Fibroblast of lung (primary cell): ENCODE measurements around the gene ELL. TPM values are rescaled to one million over a fixed set of nuclear protein-coding genes. Genes with fewer than 3 reads are reported as not detected.

Experiments
- DNase-seq, 2 donors: peaks; one replicate each; pipeline versions ENCODE4 v3.0.0 to v3.0.0-alpha.2; 2010; ENCODE audit warnings: low read depth in 2 of 2
- H2AFZ ChIP-seq: 2 replicates; pipeline ENCODE4 v1.5.1; 2012; ENCODE audit warnings: low read length, control low read depth, inconsistent platforms
- H3K27ac ChIP-seq: 2 replicates; pipeline ENCODE4 v1.5.1; 2011; ENCODE audit warnings: low read length, control low read depth; ENCODE audit not compliant: insufficient read depth
- H3K27me3 ChIP-seq: 2 replicates; pipeline ENCODE4 v1.5.1; 2011; ENCODE audit warnings: mild to moderate bottlenecking, low read length; ENCODE audit not compliant: control insufficient read depth, insufficient read depth
- H3K36me3 ChIP-seq: 2 replicates; pipeline ENCODE4 v1.5.1; 2011; ENCODE audit warnings: low read length; ENCODE audit not compliant: control insufficient read depth, insufficient read depth
- H3K4me1 ChIP-seq: 2 replicates; pipeline ENCODE4 v1.5.1; 2011; ENCODE audit warnings: low read length; ENCODE audit not compliant: control insufficient read depth, insufficient read depth; ENCODE audit errors: extremely low read depth
- H3K4me2 ChIP-seq: 2 replicates; pipeline ENCODE4 v1.5.1; 2011; ENCODE audit warnings: low read length, control low read depth; ENCODE audit not compliant: insufficient read depth; ENCODE audit errors: extremely low read depth
- H3K4me3 ChIP-seq, 4 experiments: fragments of 200-600 bp in 1 of 4; sonication (generic) in 1 of 4; replicated peaks in 1 of 4; 2 replicates each; pipeline ENCODE4 v1.5.1; 2011 to 2016; ENCODE audit warnings: low read length in 4 of 4, low read depth in 3 of 4, mild to moderate bottlenecking in 3 of 4, control low read depth in 2 of 4, inconsistent platforms in 1 of 4, mixed read lengths in 1 of 4; ENCODE audit not compliant: insufficient read depth in 1 of 4; ENCODE audit errors: control extremely low read depth in 1 of 4
- H3K79me2 ChIP-seq: 2 replicates; pipeline ENCODE4 v1.5.1; 2012; ENCODE audit warnings: mild to moderate bottlenecking, low read length, inconsistent platforms; ENCODE audit not compliant: control insufficient read depth, insufficient read depth
- H3K9ac ChIP-seq: 2 replicates; pipeline ENCODE4 v1.5.1; 2011; ENCODE audit warnings: mild to moderate bottlenecking, low read length, control low read depth; ENCODE audit not compliant: insufficient read depth
- H3K9me3 ChIP-seq: 2 replicates; pipeline ENCODE4 v1.5.1; 2012; ENCODE audit warnings: low read depth, low read length; ENCODE audit not compliant: control insufficient read depth, insufficient read depth
- H4K20me1 ChIP-seq: 2 replicates; pipeline ENCODE4 v1.5.1; 2011; ENCODE audit warnings: low read length; ENCODE audit not compliant: control insufficient read depth, insufficient read depth; ENCODE audit errors: extremely low read depth
- CTCF ChIP-seq, 2 donors: IDR thresholded peaks in 1 of 2; conservative IDR thresholded peaks in 1 of 2; 1 replicate in 1 of 2; 2 replicates in 1 of 2; pipeline ENCODE4 v1.5.1; 2011 to 2012; ENCODE audit warnings: low read length in 2 of 2, control low read depth in 1 of 2, inconsistent platforms in 1 of 2, low read depth in 1 of 2, mild to moderate bottlenecking in 1 of 2
- EZH2 ChIP-seq: IDR thresholded peaks from 2 replicates; pipeline ENCODE4 v1.5.1; 2012; ENCODE audit warnings: low read length, control low read depth, mild to moderate bottlenecking; ENCODE audit errors: missing control alignments
- polyA minus RNA-seq: library from RNA; depleted of rRNA, polyadenylated mRNA; stranded (reverse); fragments of >200 nt; gene quantifications from 2 replicates; pipeline ENCODE4 v1.2.3, GENCODE V29; 2011; ENCODE audit warnings: low replicate concordance
- polyA plus RNA-seq, 2 donors: library from polyadenylated mRNA; depleted of rRNA in 1 of 2; stranded (reverse) in 1 of 2; unstranded in 1 of 2; fragments of >200 nt; gene quantifications; 2 replicates each; pipeline ENCODE4 v1.2.1, GENCODE V29; 2011 to 2012; ENCODE audit warnings: missing spikeins in 1 of 2
- total RNA-seq: library from RNA; depleted of rRNA; stranded (reverse); fragments of >200 nt; gene quantifications from 2 replicates; pipeline ENCODE4 v1.2.1, GENCODE V29; 2014

The ELL gene
- total RNA-seq, result 17.7 and 18.7 TPM in 2 replicates
- 4.4 and 6.6 TPM in 2 replicates for polyA plus RNA-seq
- 8.1 and 10.6 TPM in 2 replicates for polyA plus RNA-seq (2012)
- 10.3 and 24.9 TPM in 2 replicates for polyA minus RNA-seq

DNA sequence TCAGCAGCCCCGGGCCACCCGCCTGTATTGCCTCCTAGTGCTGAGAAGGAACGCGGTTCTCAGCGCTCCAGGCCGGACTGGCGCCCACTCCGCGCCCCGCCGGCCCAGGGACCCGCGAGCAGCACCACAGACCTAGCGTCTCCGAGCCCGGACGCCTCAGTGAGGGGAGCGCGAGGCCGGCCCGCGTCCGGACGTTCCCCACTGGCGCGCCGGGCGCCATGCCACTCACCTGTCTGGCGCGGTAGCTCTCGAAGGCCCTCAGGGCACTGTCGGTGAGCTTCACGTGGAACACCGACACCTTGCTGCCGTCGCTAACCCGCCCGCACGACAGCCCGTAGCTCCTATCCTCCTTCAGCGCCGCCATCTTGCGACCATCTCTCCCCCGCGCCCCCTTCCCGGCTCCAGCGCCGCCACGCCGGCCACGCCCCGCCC is at the start of gene ELL:
Gene ELL (minus strand): TSS at position 379 of the 432 bp plus-strand sequence. CDS start 15 bp downstream, at position 364.
- no peaks in the 10 kb centered on the region for H3K36me3 ChIP-seq
- peak within 1 kb of the TSS; percentile 98 for H3K9ac ChIP-seq
- peaks cover 3% of the 10 kb centered on the region for H3K4me1 ChIP-seq
- no peak for DNase-seq
- H3K9me3 ChIP-seq, result no peaks in the 10 kb centered on the region
- TF ChIP-seq EZH2, result no peak
- peak within 1 kb of the TSS; percentile 92 to 99 (median 98) for H3K4me3 ChIP-seq
- no peaks in the 10 kb centered on the region for H3K27me3 ChIP-seq
- H2AFZ ChIP-seq, result peak within 1 kb of the TSS; percentile 52
- H3K79me2 ChIP-seq, result peaks cover 47% of the 10 kb centered on the region
- peak within 1 kb of the TSS; percentile 99 for H3K4me2 ChIP-seq
- H3K27ac ChIP-seq, result peak within 1 kb of the TSS; percentile 100
- H4K20me1 ChIP-seq, result no peaks in the 10 kb centered on the region

DNA sequence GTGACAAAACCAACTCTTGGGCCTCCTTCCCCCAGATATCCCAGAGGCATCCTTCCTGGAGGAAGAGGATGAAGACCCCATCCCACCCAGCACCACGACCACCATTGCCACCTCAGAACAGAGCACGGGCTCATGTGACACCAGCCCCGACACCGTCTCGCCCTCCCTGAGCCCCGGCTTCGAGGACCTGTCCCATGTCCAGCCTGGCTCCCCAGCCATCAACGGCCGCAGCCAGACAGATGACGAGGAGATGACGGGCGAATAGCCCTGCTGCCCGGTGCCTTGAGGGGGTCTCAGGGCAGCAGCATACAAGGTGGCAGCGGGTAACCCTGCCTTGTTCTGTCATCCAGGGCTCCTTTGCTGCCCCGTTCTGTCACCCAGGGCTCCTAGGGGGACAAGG is 46.5 kb upstream of the ELL start:
- DNase-seq, result no peak
- Histone ChIP-seq H3K4me1 (peaks cover 8% of the 10 kb centered on the region), H3K9ac (no peak overlapping the region), H3K9me3 (no peaks in the 10 kb centered on the region), H3K27me3 (no peaks in the 10 kb centered on the region), H3K4me3 (no peak overlapping the region), H3K4me2 (no peak overlapping the region), H4K20me1 (peaks cover 5% of the 10 kb centered on the region), H3K79me2 (peaks cover 17% of the 10 kb centered on the region), H3K27ac (no peak overlapping the region), H3K36me3 (peaks cover 24% of the 10 kb centered on the region), H2AFZ (no peak overlapping the region)
- no peak for TF ChIP-seq CTCF (conservative IDR thresholded peaks at IDR 0.05 in 1 of 2, IDR thresholded peaks at IDR 0.05 in 1 of 2; ENCODE audit: low read depth in 1 of 2, low read length in 2 of 2)

GRCh38 chr19:18566953-18567352 is 45.1 kb upstream of the ELL start:
- H3K4me2 ChIP-seq, result no peak overlapping the region
- DNase-seq, result no peak
- H4K20me1 ChIP-seq, result no peaks in the 10 kb centered on the region
- peaks cover 25% of the 10 kb centered on the region for H3K36me3 ChIP-seq
- H3K4me1 ChIP-seq, result no peaks in the 10 kb centered on the region
- H3K27ac ChIP-seq, result no peak overlapping the region
- H3K79me2 ChIP-seq, result peaks cover 3% of the 10 kb centered on the region
- TF ChIP-seq CTCF (conservative IDR thresholded peaks at IDR 0.05 in 1 of 2, IDR thresholded peaks at IDR 0.05 in 1 of 2; ENCODE audit: low read depth in 1 of 2, low read length in 2 of 2) (no peak), EZH2 (no peak)
- no peaks in the 10 kb centered on the region for H3K27me3 ChIP-seq
- H2AFZ ChIP-seq, result no peak overlapping the region
- no peaks in the 10 kb centered on the region for H3K9me3 ChIP-seq
- no peak overlapping the region for H3K4me3 ChIP-seq
- H3K9ac ChIP-seq, result no peak overlapping the region
